H7 (cell line): ENCODE measurements around the gene OR10K1. TPM values are rescaled to one million over a fixed set of nuclear protein-coding genes. Genes with fewer than 3 reads are reported as not detected.

Experiments
- DNase-seq: peaks from one replicate; pipeline ENCODE4 v3.0.0; 2012
- H3K27me3 ChIP-seq: 2 replicates; pipeline ENCODE4 v1.6.0; 2011; ENCODE audit warnings: mild to moderate bottlenecking, low read length; ENCODE audit not compliant: control insufficient read depth, insufficient read depth
- H3K36me3 ChIP-seq: replicated peaks from 2 replicates; pipeline ENCODE4 v1.5.1; 2011; ENCODE audit warnings: low read length; ENCODE audit not compliant: control insufficient read depth, insufficient read depth
- H3K4me3 ChIP-seq: 2 replicates; pipeline ENCODE4 v1.5.1; 2011; ENCODE audit warnings: low read depth, mild to moderate bottlenecking, control low read depth, low read length, moderate library complexity; ENCODE audit not compliant: insufficient read depth
- total RNA-seq: library from RNA; depleted of rRNA; stranded (reverse); fragments of >200 nt; shearing (Covaris generic); gene quantifications from 2 replicates; pipeline ENCODE4 v1.2.3, GENCODE V29; 2014; rRNA removed

Gene OR10K1
- total RNA-seq, 1 experiment from 2014 or later: not detected

- no peak for DNase-seq
- Histone ChIP-seq H3K4me3 (no peak overlapping the region), H3K27me3 (no peaks in the 10 kb centered on the region), H3K36me3 (no peaks in the 10 kb centered on the region)
Observed at GRCh38 chr1:158493054-158493453, 31.4 kb downstream of the OR10K1 start.

GRCh38 chr1:158494796-158495195 lies 33.2 kb downstream of the OR10K1 start:
- Histone ChIP-seq H3K27me3 (no peaks in the 10 kb centered on the region), H3K4me3 (no peak overlapping the region), H3K36me3 (no peaks in the 10 kb centered on the region)
- DNase-seq: no peak

GRCh38 chr1:158496374-158496773 lies 34.7 kb downstream of the OR10K1 start:
- H3K36me3 ChIP-seq: no peaks in the 10 kb centered on the region
- DNase-seq: peak; percentile 12
- H3K4me3 ChIP-seq: no peak overlapping the region
- no peaks in the 10 kb centered on the region for H3K27me3 ChIP-seq

- Histone ChIP-seq H3K36me3 (no peaks in the 10 kb centered on the region), H3K4me3 (no peak overlapping the region)
- peak; percentile 15 for DNase-seq
Observed at GRCh38 chr1:158506369-158506987, 44.8 kb downstream of the OR10K1 start.

GRCh38 chr1:158507511-158507910 lies 45.9 kb downstream of the OR10K1 start:
- DNase-seq: no peak
- no peaks in the 10 kb centered on the region for H3K27me3 ChIP-seq
- no peaks in the 10 kb centered on the region for H3K36me3 ChIP-seq
- no peak overlapping the region for H3K4me3 ChIP-seq

More at GRCh38 chr1:158506369-158506987, 44.8 kb downstream of the OR10K1 start:
- no peaks in the 10 kb centered on the region for H3K27me3 ChIP-seq

GRCh38 chr1:158509471-158510156 lies 48.0 kb downstream of the OR10K1 start:
- DNase-seq: no peak
- Histone ChIP-seq H3K36me3 (no peaks in the 10 kb centered on the region), H3K4me3 (no peak overlapping the region)

GRCh38 chr1:158516966-158517365 lies 55.3 kb downstream of the OR10K1 start:
- Histone ChIP-seq H3K27me3 (no peaks in the 10 kb centered on the region), H3K4me3 (no peak overlapping the region), H3K36me3 (no peaks in the 10 kb centered on the region)
- no peak for DNase-seq

More at GRCh38 chr1:158509471-158510156, 48.0 kb downstream of the OR10K1 start:
- no peaks in the 10 kb centered on the region for H3K27me3 ChIP-seq

Other genes with a start within 250 kb of the OR10K1 start
- not detected in 2 replicates for gene CD1A, start 207.4 kb upstream of the OR10K1 start, total RNA-seq
- not detected in 2 replicates for gene CD1C, start 171.9 kb upstream of the OR10K1 start, total RNA-seq
- not detected in 2 replicates for gene CD1B, start 130.3 kb upstream of the OR10K1 start, total RNA-seq
- not detected in 2 replicates for gene CD1E, start 107.9 kb upstream of the OR10K1 start, total RNA-seq
- not detected in 2 replicates for gene OR10T2, start 62.4 kb upstream of the OR10K1 start, total RNA-seq
- not detected in 2 replicates for gene OR10K2, start 35.6 kb upstream of the OR10K1 start, total RNA-seq
- not detected in 2 replicates for gene OR10R2, start 10.4 kb downstream of the OR10K1 start, total RNA-seq
- not detected in 2 replicates for gene OR6Y1, start 92.6 kb downstream of the OR10K1 start, total RNA-seq
- not detected in 2 replicates for gene OR6P1, start 108.7 kb downstream of the OR10K1 start, total RNA-seq
- gene OR10X1, start 118.1 kb downstream of the OR10K1 start, total RNA-seq: not detected in 2 replicates
- gene OR10Z1, start 143.4 kb downstream of the OR10K1 start, total RNA-seq: not detected in 2 replicates
- not detected in 2 replicates for gene SPTA1, start 224.9 kb downstream of the OR10K1 start, total RNA-seq
- gene OR6K2, start 238.8 kb downstream of the OR10K1 start, total RNA-seq: not detected in 2 replicates